Mononuclear cell (primary cell): ENCODE measurements around the gene KCNJ15. TPM values are rescaled to one million over a fixed set of nuclear protein-coding genes. Genes with fewer than 3 reads are reported as not detected.

Source experiments
- H3K27me3 ChIP-seq: 2 replicates; pipeline ENCODE4 v1.6.0; 2011; ENCODE audit warnings: low read length, control low read depth; ENCODE audit not compliant: insufficient read depth
- H3K4me1 ChIP-seq: 2 replicates; pipeline ENCODE4 v1.5.1; 2011; ENCODE audit warnings: mild to moderate bottlenecking, low read length, control low read depth; ENCODE audit not compliant: insufficient read depth
- H3K4me3 ChIP-seq: 2 replicates; pipeline ENCODE4 v1.5.1; 2011; ENCODE audit warnings: mild to moderate bottlenecking, low read length, moderate library complexity
- H3K9me3 ChIP-seq: 2 replicates; pipeline ENCODE4 v1.5.1; 2011; ENCODE audit warnings: low read depth, mild to moderate bottlenecking, control low read depth, low read length
- total RNA-seq: library from RNA; depleted of rRNA; stranded (reverse); fragments of >200 nt; gene quantifications from one replicate; pipeline ENCODE4 v1.2.3, GENCODE V29; 2012

Gene KCNJ15
- total RNA-seq, 1 donor = 0.42 TPM

DNA sequence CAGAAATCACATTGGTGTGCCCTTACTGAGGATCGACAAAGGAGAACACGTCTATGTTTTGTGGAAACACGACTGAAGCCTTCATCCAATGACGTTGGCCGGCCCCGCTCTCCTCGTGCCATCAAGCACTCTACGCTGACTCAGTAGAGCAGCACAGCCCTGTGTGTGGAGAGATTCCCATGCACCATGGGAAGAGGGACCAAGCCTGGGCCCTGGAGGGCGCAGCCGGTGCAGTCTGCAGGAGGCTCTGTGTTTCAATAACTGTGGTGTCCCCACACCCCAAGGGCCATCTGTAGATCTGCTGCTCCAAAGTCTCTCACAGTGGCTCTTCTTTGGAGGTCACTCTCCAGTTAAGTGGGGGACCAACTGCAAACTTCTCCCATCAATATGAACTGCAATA, 97.4 kb downstream of the KCNJ15 start:
- no peaks in the 10 kb centered on the region for H3K27me3 ChIP-seq
- peaks cover 27% of the 10 kb centered on the region for H3K4me1 ChIP-seq
- H3K4me3 ChIP-seq = no peak overlapping the region
- H3K9me3 ChIP-seq = no peaks in the 10 kb centered on the region

DNA sequence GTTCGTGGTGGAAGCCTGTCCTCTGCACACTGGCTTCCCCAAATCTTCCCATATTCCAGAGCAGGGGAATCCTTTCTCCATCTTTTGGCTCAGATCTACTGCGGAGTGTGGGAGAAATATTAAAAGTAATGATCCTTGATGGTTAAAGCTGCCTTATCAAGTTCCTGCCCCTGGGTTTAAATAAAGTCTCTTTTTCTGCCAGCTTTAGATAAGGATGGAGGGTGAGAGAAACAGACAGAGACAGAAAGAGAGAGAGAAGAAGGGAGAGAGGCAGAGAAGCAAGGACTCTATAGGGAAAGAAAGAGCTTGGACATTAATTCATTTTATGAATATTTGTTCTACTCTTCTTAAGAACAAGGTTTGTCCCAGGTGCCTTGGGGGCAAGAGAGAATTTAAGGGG, 98.0 kb downstream of the KCNJ15 start:
- peaks cover 27% of the 10 kb centered on the region for H3K4me1 ChIP-seq
- no peaks in the 10 kb centered on the region for H3K9me3 ChIP-seq
- no peak overlapping the region for H3K4me3 ChIP-seq
- H3K27me3 ChIP-seq = no peaks in the 10 kb centered on the region

DNA sequence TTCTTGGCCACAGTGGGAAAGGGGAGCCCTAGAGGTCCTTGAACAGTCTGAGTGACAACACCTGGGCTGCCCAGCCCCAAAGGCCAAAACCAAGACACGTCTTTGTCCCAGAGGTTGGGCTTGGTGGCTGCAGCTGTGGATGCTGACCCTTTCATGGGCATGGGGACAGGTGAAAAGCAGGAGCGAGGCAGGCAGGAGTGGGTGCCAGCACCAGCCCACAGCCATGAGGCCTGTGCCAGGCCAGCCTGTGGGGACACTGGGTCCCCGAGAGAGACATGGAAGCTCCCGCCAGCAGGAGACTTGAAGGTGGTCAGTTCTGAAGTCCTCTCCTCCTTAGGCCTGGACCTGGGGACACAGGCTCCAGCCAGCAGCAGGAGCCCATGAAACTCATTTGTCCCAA, 98.6 kb downstream of the KCNJ15 start:
- Histone ChIP-seq H3K9me3 (no peaks in the 10 kb centered on the region), H3K4me1 (peaks cover 26% of the 10 kb centered on the region), H3K27me3 (no peaks in the 10 kb centered on the region), H3K4me3 (no peak overlapping the region)

DNA sequence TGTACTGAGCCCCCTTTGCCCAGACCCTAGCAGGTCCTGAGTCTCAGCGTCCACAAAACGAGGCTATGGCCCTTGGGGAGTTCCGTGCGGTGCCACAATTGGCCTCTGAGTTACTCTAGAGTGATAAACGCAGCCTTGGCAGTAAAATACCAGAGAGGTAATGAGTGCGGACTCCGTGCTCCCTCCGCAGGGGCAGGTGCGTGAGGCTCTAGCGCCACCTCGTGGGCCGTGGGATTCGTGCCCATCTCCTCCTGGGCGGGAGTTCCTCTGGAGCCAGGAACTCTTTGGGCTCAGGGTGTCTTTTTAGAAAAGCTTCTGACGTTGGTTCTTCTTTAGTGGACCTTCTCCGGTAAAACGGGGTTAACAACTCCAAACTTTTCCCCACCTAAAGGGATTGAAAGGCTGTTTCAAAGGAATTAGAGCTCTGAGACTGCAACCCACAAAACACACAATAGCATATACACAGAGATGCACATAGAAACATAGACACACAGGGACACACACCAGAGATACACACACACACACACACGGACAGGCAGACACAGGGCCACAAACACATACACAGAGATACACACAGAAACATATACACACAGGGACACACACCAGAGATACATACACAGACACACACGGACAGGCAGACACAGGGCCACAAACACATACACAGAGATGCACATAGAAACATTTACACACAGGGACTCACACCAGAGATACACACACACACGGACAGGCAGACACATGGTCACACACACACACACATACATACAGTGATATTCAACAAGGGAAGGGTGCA, 99.4 kb downstream of the KCNJ15 start:
- Histone ChIP-seq H3K4me1 (peaks cover 17% of the 10 kb centered on the region), H3K27me3 (no peaks in the 10 kb centered on the region), H3K9me3 (no peaks in the 10 kb centered on the region), H3K4me3 (no peak overlapping the region)

Other genes with a start within 250 kb of the KCNJ15 start
- 1.4 TPM for gene ERG, start 241.5 kb downstream of the KCNJ15 start, total RNA-seq